ENCODE data around the gene RUFY3.
"Not testable (repeated sequence)": the region's sequence is repeated elsewhere in the genome, so short reads cannot be mapped to it uniquely, and the experiment has no call there.

The RUFY3 gene

DNA sequence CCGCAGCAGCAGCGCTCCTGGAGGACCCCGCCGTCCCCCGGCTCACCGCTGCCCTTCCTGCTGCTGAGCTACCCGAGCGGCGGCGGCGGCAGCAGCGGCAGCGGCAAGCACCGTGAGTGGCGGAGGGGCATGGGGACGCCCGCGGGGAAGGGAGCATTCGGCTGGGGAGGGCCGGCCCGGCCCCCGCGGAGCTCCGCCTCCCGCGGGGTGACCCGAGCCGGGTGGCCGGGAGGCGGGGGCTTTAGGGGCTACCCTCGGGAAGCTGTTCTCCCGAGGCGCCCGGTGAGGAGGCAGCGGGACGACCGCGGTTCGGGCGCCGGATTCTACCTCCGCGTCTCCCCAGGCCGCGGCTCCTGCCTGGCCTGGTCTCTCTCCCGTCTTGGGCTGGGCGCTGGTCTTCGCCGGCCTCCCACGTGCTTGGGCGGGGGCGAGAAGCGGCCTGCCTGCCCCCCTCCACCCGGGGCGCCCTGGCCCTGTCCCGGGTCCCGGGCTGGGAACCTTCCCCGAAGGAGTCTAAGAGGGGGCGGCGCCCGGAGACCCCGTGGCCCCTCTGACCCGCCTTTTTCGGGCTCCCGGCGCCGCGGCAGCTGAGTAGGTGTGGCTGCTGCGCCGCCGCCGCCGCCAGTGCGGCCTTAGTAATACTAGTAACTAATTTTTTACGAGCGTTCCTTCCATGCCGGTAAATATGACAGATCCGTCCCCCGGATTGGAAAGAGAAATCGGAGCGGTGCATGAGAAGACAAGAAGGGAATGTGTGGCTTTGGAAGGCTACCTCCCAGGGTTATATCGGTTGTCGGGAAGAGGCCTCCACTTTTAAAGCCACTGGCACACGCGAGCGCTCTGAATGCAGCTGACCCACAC, 16.4 kb upstream of the RUFY3 start:
- in situ Hi-C loops (cut with MboI; ENCODE audit: low sequenced_read_pairs), result no loop called here

DNA sequence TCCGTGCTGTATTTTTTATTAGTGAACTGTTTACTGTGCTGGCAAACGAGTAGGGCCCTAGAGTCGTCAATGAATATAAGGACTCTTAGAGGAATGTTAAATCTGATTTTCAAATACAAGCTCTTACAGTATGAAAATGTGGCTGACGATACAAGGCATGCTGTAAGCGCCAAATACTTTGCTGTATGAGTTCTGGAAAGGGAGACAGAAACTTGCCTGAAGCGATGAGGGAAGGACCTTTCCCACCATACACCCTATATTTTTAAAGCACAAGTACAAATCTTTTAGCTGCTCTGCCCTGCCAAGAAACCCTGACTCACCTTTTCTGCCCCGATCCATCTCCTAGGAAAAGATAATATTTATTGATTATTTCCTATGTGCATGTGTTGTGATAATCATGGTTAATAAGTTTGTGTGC, 15.7 kb upstream of the RUFY3 start:
- in situ Hi-C loops (cut with MboI; ENCODE audit: low sequenced_read_pairs), result no loop called here

DNA sequence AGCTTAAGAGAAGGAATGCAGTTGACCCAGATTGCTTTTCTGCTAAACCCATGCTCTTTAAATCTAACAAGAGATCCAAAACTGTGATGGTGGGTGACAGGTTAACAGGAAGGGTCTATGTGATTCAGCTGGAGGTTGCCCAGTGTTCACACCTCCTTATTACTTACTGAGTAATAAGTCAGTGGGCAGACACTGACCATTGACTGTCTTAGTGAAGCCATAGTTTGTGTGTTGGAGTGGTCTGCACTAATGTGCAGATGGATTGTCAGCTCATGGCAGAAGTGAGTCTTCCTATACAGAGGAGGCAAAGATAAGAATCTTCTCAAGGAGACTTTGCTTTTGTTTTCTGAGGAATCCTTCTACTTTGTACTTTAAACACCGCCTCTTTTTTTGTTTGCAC, 15.2 kb upstream of the RUFY3 start:
- in situ Hi-C loops (cut with MboI; ENCODE audit: low sequenced_read_pairs), result no loop called here

DNA sequence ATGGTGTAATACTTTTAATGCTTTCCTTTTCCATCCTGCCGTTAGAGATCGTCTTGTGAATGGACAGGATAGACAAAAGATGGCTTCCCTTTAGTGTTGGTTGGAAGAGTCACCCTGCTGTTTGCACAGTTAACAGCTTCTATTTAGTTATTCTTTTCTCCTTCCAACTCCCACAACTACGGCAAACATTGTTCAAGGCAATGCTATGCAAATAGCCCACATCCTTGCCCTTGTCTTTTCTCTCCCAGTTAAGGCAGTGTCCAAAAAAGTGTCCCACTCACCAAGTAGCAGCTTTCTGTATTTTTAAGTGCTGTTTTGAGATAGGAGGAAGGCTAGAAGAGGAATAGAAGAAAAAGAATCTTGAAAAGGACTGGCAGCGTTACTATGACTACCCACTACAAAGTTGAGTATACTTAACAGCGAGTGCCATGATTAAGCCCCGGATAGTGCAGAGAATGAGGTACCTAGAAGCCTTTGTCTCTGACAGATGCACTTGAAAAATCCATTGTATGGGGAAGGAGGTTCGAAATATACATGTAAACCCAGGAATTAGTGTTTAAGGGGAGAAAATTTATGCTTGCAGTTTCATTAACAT, 12.1 kb upstream of the RUFY3 start:
- in situ Hi-C loops (cut with MboI; ENCODE audit: low sequenced_read_pairs), result no loop called here

DNA sequence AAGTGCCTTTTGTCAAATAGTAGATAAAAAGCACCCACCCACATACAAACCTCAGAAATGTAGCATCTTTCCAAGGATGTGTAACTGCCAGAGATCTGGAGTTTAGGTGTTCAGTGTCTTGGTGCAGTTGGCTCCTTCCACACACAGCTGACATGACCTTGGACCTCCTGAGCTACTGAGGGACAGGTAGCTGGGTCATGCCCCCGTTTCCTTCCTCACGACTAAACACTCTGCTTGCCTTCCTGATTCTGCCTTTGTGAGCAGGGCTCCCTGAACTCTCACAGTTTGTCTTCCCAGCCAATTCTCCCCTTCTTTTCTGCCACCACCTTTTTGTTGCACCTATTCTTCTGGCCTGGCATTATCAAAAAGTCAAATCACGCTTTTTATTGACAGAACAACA, 10.2 kb upstream of the RUFY3 start:
- in situ Hi-C loops (cut with MboI; ENCODE audit: low sequenced_read_pairs), result no loop called here

DNA sequence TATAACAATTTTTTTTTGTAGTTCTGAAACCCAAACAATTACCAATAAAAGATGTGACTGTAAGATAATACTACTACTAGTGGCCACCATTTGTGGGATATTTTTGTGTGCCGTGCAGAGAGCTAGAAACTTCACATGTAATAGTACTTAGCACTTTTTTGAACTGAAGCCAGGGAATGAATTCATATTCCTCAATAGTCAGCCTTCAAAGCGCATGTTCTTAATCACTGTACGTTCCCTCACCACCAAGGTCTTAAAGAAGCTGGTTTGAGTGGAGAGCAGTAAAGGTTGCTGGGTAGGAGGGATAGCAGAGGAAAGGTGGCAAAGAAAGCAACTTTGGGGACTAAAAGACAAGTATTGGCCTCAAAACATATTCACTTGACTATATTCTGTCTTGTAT, 9.6 kb upstream of the RUFY3 start:
- in situ Hi-C loops (cut with MboI; ENCODE audit: low sequenced_read_pairs), result no loop called here

DNA sequence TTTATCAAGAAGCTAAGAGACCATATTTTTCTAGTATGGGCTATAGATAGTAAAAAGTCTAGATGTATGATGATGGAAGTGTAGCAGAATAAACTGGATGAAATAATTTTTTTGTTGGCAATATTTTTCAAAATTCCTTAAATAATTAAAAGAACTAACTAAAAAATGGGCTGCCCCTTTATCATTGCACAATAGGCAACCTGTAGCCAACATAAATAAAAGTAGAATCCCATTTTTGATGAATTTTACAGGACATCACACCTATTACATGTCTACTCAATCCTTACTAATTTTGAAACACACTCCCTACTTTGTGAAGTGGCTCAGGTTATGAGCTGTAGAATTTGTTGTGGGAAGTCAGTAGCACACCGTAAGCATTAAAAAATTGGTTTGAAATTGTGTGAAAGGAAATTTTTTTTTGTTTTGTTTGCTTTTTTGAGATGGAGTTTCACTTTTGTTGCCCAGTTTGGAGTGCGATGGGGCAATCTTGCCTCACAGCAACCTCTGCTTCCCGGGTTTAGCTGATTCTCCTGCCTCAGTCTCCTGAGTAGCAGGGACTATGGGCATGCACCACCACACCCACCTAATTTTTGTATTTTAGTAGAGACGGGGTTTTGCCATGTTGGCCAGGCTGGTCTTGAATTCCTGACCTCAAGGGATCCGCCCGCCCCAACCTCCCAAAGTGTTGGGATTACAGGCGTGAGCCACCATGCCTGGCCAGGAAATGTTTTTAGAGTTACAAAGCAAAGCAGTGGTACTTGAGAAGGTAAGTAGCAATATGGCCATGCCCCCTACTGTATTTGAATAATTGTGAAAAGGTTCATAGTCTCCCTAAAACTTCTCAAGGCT, 8.9 kb upstream of the RUFY3 start:
- in situ Hi-C loops (cut with MboI; ENCODE audit: low sequenced_read_pairs), result no loop called here

DNA sequence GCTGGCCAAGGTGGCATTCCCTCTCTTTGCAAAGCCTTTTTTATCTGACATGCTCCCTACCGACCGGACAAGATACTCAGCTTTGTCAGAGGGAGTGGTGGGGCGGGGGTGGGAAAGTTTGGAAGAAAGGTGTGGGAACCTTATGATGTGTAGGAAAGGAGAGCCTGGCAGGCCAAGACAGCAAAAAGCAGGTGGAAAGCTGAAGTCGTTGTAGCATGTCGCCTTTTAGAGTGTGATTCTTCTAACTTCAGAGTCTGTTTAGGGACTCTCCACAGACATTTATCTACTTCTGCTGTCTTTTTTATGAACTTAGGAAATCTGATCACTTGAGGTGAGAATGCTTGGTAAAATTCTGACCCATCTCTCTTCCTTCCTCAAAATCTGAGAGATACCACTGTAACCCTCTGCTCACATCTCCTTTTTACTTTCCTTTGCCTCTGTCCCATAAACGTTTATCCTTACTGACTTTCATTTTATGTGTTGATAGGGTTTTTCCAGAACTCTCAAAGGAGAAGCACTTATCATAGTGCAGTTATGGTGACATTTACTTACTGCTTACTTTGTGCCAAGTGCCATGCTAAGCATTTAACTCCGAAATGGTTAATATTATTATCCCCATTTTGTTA, 8.2 kb upstream of the RUFY3 start:
- in situ Hi-C loops (cut with MboI; ENCODE audit: low sequenced_read_pairs), result no loop called here

DNA sequence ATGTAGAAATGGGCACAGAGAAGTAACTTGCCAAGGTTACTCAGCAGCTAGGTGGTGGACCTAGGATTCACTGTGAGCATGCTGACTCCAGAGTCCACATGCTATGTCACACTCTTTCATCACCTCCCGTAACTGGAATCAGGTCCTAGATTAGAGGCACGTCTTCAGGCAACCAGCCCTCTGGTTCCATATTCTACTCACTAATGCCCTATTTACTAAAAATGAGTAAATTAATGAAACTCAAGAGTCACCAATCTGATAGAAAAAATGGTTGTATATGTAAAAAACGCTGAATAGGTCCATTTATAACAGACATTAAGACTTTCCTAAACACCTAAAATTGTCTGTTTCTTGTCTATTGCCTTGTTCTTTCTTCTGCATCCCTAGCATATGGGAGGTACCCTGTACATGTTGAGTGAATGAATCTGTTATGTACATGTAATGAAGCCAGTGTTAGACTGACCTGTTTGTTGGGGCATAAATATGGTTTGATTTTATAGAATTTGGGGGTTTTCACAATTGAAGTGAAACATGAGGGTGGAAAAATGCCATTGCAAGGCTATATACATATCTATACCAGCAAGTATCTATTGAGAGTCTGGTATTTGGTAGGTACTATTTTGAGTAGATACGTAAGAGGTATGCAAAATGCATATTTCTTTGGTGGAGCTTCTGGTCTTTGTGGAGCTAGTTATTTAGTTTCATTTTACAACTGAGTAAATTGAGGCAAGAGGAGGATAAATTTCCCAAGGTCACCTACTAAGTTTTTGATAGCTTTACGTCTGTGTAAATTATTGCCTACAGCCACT, 7.5 kb upstream of the RUFY3 start:
- in situ Hi-C loops (cut with MboI; ENCODE audit: low sequenced_read_pairs), result no loop called here

DNA sequence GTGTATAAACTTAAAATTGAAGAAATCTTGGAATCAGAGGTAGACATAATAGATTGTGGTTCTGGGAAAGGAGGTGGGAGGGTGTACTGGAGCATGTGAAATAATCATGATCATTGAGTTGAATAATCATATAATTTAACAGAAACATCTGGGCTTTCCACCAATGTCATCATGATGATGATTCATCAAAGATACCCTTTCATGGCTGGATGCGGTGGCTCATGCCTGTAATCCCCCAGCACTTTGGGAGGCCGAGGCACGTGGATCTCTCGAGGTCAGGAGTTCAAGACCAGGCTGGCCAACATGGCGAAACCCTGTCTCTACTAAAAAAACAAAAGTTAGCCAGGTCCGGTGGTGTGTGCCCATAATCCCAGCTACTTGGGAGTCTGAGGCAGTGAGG, 6.7 kb upstream of the RUFY3 start:
- in situ Hi-C loops (cut with MboI; ENCODE audit: low sequenced_read_pairs), result no loop called here

DNA sequence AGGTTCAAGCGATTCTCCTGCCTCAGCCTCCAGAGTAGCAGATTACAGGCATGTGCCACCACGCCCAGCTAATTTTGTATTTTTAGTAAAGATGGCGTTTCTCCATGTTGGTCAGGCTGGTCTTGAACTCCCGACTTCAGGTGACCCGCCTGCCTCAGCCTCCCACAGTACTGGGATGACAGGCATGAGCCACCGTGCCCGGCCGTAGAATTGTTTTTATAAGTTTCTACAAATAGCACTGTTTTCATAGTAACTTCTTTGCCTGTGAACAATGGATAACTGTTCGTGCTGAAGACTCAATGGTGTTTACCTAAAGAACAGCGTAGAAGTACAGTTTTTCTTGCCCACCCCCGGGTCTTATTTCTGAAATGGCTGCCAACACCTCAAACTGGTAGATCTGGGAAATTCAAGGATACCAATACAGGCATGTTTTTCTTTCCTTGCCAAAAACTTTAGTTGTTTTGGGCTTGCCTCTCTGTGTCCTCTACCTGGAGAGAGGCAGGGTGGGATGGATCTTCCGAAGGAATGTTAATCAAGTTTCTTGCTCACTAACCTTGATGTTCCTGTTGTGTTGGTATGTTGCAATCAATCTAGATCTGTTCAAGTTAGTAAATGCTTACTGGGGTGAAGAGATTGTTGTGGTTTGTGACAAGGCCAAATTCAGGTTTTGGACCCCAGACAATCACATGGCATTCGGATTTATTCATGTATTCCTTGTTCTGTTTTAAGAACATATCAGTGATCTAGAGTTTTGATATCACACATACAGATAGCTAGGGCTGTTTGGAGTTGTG, 2.8 kb upstream of the RUFY3 start:
- in situ Hi-C loops (cut with MboI; ENCODE audit: low sequenced_read_pairs), result no loop called here

DNA sequence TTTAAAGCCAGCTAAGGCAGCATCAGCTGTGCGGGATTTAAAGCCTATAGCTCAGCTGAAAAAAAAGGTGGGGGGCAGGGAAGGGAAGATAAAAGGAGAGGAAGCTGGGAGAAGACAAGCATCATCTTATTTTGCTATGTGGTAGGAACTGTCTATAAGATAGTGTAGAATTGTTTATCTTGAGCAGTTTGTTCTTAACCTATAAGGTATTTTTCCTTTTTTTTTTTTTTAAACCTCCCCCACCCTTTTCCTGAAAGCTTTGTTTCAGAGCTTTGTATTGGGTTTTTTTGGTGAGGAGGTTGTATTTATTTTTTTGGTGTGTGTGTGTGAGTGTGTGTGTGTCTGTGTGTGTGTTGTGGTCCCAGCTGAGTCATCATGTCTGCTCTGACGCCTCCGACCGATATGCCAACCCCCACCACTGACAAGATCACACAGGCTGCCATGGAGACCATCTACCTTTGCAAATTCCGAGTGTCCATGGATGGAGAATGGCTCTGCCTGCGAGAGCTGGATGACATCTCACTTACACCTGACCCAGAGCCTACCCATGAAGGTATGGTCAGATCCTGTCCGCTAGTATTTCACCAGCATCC, 531 bp downstream of the RUFY3 start:
- in situ Hi-C loops (cut with MboI; ENCODE audit: low sequenced_read_pairs), result no loop called here

DNA sequence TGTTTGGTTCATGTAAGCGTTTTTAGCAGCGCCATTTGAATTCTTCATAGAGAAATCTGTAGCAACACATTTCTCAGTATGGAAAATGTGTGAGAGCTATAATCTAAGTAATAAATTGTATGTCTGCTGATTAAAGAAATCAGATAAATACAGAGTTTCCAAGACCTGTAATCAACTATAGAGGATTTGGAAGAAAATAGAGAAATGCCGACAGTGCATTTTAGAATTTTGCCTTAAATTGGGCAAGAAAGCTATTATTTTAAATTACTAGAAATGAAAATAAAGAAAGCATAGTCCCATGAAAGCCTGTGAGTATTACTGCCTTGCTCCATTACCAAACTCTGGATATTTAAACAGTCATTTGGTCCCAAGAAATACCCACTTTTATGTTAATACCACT, 2.7 kb downstream of the RUFY3 start:
- in situ Hi-C loops (cut with MboI; ENCODE audit: low sequenced_read_pairs), result no loop called here

DNA sequence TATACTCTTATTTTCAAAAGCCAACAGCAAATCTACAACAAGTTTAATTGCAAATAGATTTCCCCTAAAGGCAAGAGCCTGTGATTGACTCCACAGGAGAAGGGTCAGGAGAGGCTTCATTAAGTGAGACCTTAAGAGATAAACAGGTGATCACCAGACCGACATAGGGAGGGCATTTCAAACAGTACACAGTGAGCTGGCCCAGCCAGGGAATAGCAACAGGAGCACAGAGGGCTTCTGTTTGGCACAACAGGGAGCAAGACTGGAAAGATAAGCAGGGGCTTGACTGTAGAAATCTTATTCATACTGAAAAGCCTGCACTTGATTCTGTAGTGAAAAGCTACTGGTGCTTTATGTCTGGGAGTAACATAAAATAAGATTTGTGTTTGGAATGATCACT, 3.9 kb downstream of the RUFY3 start:
- in situ Hi-C loops (cut with MboI; ENCODE audit: low sequenced_read_pairs), result no loop called here

DNA sequence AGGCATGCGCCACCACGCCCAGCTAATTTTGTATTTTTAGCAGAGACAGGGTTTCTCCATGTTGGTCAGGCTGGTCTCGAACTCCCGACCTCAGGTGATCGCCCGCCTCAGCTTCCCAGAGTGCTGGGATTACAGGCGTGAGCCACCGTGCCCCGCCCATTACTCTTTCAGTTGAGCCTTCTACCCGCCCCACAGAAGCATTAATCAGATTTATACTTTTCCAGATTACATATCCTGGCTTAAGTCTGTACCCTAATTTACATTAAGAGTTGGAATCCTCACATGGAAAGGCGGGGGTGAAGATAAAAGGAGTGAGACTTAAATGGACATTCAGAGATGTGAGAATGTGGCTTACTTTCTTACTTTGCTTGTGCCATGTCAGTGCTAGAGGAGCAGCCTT, 4.8 kb downstream of the RUFY3 start:
- in situ Hi-C loops (cut with MboI; ENCODE audit: low sequenced_read_pairs), result not testable (repeated sequence)

DNA sequence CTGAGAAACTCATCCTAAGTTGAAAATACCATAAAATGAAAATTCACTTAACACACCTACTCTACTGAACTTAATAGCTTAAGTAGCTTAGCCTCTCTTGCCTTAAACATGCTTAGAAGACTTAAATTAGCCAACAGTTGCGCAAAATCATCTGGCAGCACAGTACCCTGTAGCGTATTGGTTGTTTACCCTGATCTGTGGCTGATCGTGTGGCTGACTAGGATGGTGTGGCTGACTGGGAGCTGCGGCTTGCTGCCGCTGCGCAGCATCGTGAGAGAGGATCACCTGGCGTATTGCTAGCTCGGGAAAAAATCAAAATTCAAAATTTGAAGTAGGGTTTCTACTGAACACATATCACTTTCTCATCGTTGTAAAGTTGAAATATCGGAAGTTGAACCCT, 6.3 kb downstream of the RUFY3 start:
- in situ Hi-C loops (cut with MboI; ENCODE audit: low sequenced_read_pairs), result no loop called here

DNA sequence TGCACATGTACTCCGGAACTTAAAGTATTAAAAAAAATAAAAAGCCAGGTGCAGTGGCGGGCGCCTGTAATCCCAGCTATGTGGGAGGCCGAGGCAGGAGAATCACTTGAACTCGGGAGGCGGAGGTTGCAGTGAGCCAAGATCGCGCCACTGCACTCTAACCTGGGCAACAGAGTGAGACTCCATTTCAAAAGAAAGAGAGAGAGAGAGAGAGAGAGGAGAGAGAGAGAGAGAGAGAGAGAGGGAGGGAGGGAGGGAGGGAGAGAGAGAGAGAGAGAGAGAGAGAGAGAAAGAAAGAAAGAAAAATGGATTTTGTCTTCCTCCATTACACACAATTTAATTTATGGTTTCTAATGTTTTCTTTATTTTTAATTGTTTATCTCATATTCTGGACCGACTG, 11.1 kb downstream of the RUFY3 start:
- in situ Hi-C loops (cut with MboI; ENCODE audit: low sequenced_read_pairs), result not testable (repeated sequence)

DNA sequence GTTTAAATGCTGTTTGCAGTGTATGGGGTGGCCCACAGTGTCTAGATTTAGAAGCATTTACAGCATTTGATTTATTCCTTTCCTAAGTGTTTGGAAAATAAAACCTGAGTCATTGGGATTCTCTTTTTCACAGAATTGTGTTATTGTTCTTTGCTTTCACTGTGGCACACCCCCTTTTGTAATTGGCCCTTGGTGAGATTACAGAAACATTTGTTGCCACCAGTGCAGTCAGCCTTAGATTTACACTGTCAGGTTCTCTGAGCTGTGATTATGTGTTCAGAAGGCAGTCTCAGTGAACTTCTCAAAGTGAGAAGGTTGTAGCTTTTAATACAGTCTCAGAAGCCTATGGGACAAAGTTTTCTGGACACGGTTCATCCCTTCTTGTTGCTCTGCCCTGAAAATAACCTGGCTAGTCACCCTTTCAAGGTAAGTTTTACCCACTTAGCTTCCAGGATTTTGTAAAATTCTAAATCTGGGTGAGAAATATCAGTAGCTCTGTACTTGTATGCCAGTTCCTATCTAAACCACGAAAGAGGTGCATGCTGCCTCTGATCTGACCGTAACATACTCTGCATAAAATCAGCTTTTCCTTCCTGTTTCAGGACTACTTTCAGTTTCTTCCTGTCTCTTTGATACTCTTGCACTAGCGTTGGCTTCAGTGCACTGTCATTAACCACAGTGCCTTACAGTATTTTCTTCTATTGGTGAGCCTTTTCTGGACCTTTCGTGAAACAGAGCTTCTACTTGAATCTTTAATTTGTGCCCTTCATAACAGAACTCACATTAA, 12.6 kb downstream of the RUFY3 start:
- in situ Hi-C loops (cut with MboI; ENCODE audit: low sequenced_read_pairs), result no loop called here

DNA sequence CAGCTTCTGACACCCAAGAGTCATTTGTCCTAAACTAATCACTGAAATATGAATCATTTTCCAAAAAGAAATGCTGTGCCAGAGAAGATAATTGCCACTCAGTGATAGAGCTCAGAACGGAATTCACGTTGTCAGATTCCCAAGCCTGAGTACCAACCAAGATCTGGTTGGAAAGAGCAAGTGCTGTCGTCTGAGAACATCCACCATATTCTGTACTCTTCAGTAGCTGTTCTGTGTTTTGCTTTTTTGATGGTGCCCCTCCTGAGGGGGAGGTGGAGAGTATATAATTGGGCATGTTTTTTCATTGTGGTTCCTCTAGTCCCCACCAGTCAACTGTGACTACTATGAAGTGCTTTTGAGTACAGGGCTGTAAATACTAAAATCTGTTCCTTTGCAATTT, 13.2 kb downstream of the RUFY3 start:
- in situ Hi-C loops (cut with MboI; ENCODE audit: low sequenced_read_pairs), result no loop called here

Data from hTERT RPE-1 (cell line).